Lower leg skin (tissue), 4 donors: ENCODE data around the gene SPAG9. TPM values are rescaled to one million over a fixed set of nuclear protein-coding genes. Genes with fewer than 3 reads are reported as not detected.
A peak's percentile ranks its signal among the peaks of the same experiment; 100 is the strongest.

Experiments used
- DNase-seq, 2 donors: peaks; one replicate each; pipeline ENCODE4 v3.0.0-alpha.2; 2019; ENCODE audit warnings: low spot score in 2 of 2
- H3K4me3 ChIP-seq: fragments of 200-600 bp; sonication (generic); 2 replicates; pipeline ENCODE4 v1.5.1; 2017; ENCODE audit warnings: mild to moderate bottlenecking, low read depth; ENCODE audit not compliant: poor library complexity, severe bottlenecking
- POLR2A ChIP-seq, 2 donors: fragments of 450-650 bp; IDR thresholded peaks; one replicate each; pipeline ENCODE4 v1.6.1; 2016 to 2017; ENCODE audit warnings: antibody characterized with exemption in 2 of 2, mild to moderate bottlenecking in 1 of 2, moderate library complexity in 1 of 2
- WGBS, 2 donors: methylation state at CpG; one replicate each; pipeline ENCODE4 v1.1.5; 2018; 5-methylcytosine and 5-hydroxymethylcytosine counted together
- intact Hi-C: fragments of 100-400 bp; cut with DNase I; formaldehyde crosslinking; loops from one replicate; pipeline ENCODE4 v1.15.0; 2023; ENCODE audit warnings: low total_unique reads
- total RNA-seq, 4 donors: library from RNA; depleted of rRNA; stranded (reverse); fragments of >200 nt; gene quantifications; one replicate each; pipeline ENCODE4 v1.1.0, GENCODE V29; 2016
- TF ChIP-seq, protein P1 (sequence below), 3 donors: fragments of 450-650 bp; IDR thresholded peaks; one replicate each; pipeline ENCODE4 v1.5.1; 2016; ENCODE audit warnings: antibody characterized with exemption in 3 of 3, mild to moderate bottlenecking in 3 of 3, moderate library complexity in 2 of 3

Gene SPAG9
- total RNA-seq, 4 donors from 2014 or later, result 63.7 to 106 (median 69.3) TPM

- DNase-seq, result peak in 1 of 2 donors; percentile 43
- TF ChIP-seq, protein P1, sequence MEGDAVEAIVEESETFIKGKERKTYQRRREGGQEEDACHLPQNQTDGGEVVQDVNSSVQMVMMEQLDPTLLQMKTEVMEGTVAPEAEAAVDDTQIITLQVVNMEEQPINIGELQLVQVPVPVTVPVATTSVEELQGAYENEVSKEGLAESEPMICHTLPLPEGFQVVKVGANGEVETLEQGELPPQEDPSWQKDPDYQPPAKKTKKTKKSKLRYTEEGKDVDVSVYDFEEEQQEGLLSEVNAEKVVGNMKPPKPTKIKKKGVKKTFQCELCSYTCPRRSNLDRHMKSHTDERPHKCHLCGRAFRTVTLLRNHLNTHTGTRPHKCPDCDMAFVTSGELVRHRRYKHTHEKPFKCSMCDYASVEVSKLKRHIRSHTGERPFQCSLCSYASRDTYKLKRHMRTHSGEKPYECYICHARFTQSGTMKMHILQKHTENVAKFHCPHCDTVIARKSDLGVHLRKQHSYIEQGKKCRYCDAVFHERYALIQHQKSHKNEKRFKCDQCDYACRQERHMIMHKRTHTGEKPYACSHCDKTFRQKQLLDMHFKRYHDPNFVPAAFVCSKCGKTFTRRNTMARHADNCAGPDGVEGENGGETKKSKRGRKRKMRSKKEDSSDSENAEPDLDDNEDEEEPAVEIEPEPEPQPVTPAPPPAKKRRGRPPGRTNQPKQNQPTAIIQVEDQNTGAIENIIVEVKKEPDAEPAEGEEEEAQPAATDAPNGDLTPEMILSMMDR (IDR thresholded peaks at IDR 0.05), result no peak
- no peak for TF ChIP-seq POLR2A (IDR thresholded peaks at IDR 0.05)
- 78% methylated on average over 15 of the region's 15 CpGs for WGBS, 2 donors
- no peak overlapping the region for H3K4me3 ChIP-seq
- intact Hi-C loops, result no loop called here
Measured at GRCh38 chr17:50957600-50958575, 162.8 kb downstream of the SPAG9 start.

DNA sequence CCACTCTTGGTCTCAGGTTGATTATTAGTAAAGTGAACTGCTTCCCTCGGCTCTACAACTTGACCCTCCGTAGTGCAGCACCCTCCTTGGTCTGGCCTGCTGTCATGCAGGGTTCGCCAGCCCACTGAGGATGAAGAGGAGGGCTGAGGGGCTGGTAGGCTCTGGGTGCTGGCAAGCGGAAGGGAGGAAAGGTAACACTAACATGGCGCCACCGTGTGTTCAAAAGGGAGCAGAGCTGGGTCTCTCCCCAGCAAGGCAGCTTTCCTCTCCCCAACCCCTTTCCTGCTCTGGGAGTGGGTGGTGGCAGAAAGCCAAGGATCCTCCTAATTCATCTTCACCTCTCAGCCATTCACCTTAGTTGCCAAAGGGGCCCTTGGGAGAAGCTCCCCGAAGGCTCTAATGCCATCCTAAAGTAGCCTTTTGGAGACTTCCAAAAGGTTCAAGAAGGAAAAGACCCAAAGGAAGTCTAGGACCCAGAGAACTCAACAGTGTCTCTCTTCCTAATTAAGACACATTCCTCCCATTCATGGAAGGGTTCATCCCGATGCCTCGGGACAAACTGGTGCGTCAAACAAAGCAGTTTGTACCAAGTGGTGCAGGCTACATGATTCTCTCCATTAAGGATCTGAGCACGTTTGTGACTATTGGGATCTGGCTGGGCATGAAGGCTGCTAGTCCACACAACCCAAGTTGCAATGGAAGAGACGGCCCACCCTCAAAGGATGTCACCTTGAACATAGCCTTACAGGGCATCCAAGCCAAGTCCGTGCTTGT lies 163.7 kb downstream of the SPAG9 start:
- TF ChIP-seq, protein P1 (IDR thresholded peaks at IDR 0.05), result peak in 1 of 3 donors; percentile 30
- no peak for TF ChIP-seq POLR2A (IDR thresholded peaks at IDR 0.05)
- 29 to 41% methylated on average over 13 of the region's 13 CpGs for WGBS, 2 donors
- intact Hi-C loops, result no loop called here
- peak in 1 of 2 donors; percentile 91 for DNase-seq
- H3K4me3 ChIP-seq, result no peak overlapping the region

DNA sequence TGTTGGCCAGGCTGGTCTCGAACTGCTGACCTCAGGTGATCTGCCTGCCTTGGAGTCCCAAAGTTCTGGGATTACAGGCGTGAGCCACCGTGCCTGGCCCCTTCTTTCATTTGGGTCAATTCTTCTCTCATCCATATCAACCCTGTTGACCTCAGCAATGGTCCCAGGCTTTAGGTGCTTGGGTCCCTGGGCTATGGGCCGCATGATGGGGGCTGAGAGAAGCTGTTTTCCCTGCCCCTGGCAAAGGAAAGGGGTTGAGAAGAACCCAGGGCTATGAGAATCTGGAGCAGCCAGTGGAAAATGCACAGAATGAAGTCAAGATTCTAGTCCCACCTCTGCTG lies 164.3 kb downstream of the SPAG9 start:
- no peak for TF ChIP-seq POLR2A (IDR thresholded peaks at IDR 0.05)
- TF ChIP-seq, protein P1 (IDR thresholded peaks at IDR 0.05), result no peak
- DNase-seq, result peak in 1 of 2 donors; percentile 86
- no peak overlapping the region for H3K4me3 ChIP-seq
- intact Hi-C loops, result no loop called here
- 79 to 90% methylated on average over 4 of the region's 4 CpGs for WGBS, 2 donors

DNA sequence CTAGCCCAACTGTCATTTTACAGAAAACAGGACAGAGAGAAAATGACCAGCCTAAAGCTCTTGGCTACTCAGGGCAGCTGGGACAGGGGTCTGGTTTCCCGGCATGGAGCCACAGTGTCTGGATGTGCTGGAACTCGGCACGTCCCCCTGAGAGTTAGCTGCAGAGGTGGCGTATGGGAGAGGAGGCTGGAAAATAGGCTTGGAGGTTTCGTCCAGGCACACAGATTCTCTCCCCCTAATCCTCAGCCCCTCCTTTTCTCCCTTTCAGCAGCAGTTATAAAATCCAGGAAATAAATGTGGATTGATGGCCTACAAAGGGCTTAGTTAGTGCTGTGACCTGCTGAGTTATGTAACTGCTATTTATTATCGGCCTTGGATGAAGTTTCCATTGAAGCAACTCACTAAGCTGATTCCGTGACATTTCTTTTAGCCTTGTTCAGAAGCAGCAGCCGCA lies 165.0 kb downstream of the SPAG9 start:
- no peak overlapping the region for H3K4me3 ChIP-seq
- DNase-seq, result peak in 1 of 2 donors; percentile 82
- TF ChIP-seq, protein P1 (IDR thresholded peaks at IDR 0.05), result no peak
- TF ChIP-seq POLR2A (IDR thresholded peaks at IDR 0.05), result no peak
- intact Hi-C loops, result no loop called here
- 60 to 67% methylated on average over 8 of the region's 8 CpGs for WGBS, 2 donors

- 88 to 96% methylated on average over 8 of the region's 8 CpGs for WGBS, 2 donors
- no peak overlapping the region for H3K4me3 ChIP-seq
- DNase-seq, result peak in 1 of 2 donors; percentile 82
- intact Hi-C loops, result no loop called here
- TF ChIP-seq POLR2A (IDR thresholded peaks at IDR 0.05), result no peak
- TF ChIP-seq, protein P1 (IDR thresholded peaks at IDR 0.05), result no peak
Measured at GRCh38 chr17:50955160-50955559, 165.5 kb downstream of the SPAG9 start.
